HG03342 (cell line): ENCODE results near the gene GLB1L2.

Experiments
- ATAC-seq: cut with Tn5 transposase; IDR thresholded peaks from one replicate; pipeline ENCODE4 v1.9.1; 2021; ENCODE audit warnings: mild to moderate bottlenecking, moderate library complexity; ENCODE audit not compliant: unreplicated experiment

The GLB1L2 gene

GRCh38 chr11:134364261-134364660, 32.5 kb downstream of the GLB1L2 start:
- ATAC-seq = no peak

- no peak for ATAC-seq
Measured at GRCh38 chr11:134365011-134365925, 33.5 kb downstream of the GLB1L2 start.

DNA sequence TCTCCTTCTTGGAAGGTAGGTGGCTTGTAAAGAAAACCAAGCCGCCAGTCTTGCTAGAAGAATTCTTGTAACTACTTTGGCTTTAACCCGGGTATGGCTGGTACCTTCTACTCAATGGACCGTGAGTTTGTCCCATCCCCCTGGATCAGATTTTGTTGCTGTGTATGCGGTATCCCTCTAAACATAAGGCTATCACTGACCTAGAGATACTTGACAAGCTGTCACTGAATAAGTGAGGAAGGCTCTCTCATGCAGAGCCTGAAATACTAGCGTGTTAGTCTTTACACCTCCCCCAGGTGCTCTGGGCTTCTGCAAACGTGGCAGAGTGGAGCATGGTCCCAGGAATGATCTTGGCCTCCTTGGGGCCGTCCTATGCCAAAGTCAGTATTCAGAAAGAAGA, 34.5 kb downstream of the GLB1L2 start:
- ATAC-seq = no peak

DNA sequence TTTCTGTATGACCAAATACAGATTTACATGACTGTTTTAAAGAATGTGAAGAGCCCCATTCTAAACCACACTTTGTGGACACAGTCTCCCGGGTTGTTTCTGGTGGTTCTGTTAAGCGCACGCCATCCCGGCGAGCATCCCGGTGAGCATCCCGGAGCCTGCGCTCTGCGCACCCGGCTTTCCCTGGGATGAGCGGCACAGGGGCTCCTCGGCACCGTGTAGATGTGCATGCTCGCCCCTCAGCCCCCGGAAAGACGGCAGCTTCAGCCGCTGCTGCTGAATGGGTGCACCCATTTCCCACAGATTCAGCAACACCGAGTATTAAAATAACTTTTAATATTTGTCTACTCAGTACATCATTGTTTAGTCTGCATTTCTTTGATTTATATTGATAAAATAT, 36.0 kb downstream of the GLB1L2 start:
- no peak for ATAC-seq

DNA sequence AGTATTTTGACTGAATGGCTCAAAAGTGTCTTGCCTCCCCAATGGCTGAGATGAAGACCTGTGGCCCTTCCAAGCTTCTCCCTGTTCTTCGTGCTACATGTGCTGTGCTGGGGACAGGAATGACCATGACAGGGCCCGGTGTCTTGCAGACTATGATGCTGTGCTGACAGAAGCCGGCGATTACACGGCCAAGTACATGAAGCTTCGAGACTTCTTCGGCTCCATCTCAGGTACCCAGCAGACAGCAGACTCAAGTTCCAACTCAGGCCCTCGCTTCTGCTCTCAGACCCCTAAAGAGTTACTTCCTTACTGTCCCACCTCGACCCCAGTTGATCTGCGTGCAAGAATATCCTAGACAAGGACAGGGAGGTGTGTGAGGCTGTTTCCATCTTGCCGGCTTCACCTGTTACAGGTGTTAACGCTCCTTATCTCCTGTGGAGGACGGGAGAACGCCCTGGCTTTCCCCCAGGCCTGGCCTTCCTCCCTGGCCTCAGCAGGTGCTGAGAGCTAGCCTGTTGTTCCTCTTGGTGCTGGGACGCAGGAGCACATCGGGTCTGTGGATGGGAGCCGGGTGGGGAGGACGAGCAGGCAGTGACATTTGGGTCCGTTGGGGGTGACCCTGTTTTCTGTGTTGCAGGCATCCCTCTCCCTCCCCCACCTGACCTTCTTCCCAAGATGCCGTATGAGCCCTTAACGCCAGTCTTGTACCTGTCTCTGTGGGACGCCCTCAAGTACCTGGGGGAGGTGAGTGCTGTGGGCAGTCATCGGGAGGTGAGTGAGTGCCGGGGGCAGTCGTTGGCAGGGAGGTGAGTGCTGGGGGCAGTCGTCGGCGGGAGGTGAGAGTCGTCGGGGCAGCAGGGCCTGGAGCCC, 38.1 kb downstream of the GLB1L2 start:
- no peak for ATAC-seq

DNA sequence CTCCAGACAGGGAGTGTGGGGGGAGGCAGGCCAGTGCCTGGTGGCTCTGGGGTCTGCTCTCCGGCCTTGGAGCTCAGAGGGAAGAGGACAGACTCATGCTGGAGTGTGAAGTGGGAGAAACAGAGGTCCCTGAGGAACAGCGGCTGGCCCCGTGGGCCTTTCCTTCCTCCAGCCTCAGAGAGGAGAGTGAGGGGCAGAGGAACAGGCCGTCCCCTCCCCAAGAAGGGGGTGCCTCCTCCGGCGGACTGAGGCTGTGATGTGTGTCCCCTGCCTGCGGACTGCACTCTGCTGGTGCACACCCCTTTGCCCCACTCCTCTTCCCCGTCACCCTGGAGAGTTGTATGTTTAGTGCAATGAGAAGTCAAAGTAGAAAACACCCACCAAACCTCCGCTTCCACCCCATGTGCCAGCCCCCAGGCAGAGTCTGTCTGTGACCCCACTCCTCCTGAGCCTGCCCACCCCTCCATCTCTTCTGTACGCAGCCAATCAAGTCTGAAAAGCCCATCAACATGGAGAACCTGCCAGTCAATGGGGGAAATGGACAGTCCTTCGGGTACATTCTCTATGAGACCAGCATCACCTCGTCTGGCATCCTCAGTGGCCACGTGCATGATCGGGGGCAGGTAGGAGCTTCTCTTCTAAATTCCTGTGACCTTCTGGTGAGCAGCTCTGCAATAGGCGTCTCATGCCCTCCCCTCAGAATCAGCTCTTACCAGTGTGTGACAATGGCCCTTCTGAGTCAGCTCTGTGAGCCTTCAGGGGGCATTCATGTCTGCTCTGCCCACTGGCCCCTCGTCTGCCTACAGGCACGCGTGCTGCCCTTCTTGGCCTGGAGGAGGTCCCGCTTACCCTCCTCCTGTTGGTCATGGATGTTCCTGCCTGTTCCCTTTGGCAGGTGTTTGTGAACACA, 39.0 kb downstream of the GLB1L2 start:
- ATAC-seq = no peak

DNA sequence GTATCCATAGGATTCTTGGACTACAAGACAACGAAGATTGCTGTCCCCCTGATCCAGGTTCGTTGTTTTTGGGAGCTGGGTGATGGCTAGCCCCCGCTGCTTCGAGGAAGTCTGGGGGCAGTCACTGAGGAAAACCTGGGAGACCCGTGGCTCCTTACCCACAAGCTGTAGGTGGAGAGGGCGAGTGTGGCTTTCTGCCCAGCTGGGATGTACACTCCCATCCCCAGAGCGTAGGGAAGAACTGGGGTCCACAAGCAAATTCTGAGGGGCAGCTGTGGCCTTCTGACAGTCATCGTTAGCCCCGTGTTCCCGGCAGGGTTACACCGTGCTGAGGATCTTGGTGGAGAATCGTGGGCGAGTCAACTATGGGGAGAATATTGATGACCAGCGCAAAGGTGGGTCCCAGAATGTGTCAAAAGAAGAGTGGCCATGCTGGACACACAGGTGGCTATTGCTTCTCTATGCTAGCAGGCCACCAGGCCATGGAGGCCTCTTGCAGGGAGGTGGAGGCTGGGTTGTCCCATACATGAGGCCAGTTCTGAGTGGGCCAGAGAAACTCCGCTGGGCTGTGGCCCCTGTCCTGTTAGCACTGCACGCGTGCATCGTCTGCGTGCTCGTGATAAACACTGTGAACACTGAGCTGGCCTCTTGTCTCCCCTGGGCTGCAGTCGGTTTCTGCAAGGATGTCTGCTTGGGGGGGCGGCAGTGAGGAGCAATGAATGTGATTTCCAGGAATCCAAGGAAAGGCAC, 39.8 kb downstream of the GLB1L2 start:
- ATAC-seq = no peak

DNA sequence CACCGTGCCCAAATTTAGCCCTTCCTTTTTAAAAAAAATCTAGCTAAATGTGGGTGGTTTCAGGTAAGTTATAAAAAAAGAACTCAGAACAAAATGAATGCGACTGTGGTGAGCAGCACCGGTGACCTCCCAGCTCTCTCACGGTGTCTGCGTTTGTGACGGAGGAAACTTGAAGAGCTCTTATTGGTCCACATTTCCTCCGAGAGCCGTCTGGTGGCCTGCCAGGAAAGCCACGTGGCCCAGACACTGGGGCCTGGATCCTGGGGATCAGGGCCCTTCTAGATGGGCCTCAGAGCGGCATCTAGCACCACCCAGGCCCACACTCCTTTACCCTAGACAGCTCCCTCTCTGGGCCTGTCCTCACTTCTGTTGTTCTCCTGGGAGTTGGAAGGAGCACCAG, 40.7 kb downstream of the GLB1L2 start:
- ATAC-seq = no peak

GRCh38 chr11:134372961-134373360, 41.2 kb downstream of the GLB1L2 start:
- no peak for ATAC-seq

- no peak for ATAC-seq
Measured at GRCh38 chr11:134373591-134374052, 41.8 kb downstream of the GLB1L2 start.

- no peak for ATAC-seq
Measured at GRCh38 chr11:134374171-134374570, 42.4 kb downstream of the GLB1L2 start.

DNA sequence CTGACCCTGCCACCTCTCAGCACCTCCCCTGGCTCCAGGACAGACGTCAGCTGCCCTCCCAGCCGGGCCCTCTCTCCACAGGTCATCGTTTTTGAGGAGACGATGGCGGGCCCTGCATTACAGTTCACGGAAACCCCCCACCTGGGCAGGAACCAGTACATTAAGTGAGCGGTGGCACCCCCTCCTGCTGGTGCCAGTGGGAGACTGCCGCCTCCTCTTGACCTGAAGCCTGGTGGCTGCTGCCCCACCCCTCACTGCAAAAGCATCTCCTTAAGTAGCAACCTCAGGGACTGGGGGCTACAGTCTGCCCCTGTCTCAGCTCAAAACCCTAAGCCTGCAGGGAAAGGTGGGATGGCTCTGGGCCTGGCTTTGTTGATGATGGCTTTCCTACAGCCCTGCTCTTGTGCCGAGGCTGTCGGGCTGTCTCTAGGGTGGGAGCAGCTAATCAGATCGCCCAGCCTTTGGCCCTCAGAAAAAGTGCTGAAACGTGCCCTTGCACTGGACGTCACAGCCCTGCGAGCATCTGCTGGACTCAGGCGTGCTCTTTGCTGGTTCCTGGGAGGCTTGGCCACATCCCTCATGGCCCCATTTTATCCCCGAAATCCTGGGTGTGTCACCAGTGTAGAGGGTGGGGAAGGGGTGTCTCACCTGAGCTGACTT, 43.2 kb downstream of the GLB1L2 start:
- ATAC-seq = no peak

- ATAC-seq = no peak
Measured at GRCh38 chr11:134376150-134376921, 44.5 kb downstream of the GLB1L2 start.

DNA sequence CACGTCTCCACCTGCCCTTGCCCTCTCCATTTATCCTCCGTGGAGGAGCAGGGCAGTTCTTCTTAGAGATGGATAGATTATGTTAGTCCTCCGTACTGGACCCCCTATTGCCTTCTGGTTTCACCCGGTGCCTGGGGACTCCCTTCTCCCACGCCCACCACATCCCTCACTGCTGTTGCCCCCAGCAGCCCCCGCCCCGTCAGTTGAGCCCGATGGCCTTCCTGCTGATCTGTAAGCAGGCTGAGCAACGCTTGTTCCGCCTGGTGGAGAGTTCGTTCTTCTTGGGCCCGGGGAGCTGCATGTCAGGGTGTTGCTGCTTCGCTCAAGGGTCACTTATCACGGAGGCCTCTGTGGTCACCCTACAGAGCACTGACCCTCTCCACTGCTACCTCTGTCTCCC, 46.1 kb downstream of the GLB1L2 start:
- ATAC-seq = no peak

GRCh38 chr11:134379241-134379640, 47.5 kb downstream of the GLB1L2 start:
- ATAC-seq = no peak

- ATAC-seq = no peak
Measured at GRCh38 chr11:134380229-134380628, 48.4 kb downstream of the GLB1L2 start.

DNA sequence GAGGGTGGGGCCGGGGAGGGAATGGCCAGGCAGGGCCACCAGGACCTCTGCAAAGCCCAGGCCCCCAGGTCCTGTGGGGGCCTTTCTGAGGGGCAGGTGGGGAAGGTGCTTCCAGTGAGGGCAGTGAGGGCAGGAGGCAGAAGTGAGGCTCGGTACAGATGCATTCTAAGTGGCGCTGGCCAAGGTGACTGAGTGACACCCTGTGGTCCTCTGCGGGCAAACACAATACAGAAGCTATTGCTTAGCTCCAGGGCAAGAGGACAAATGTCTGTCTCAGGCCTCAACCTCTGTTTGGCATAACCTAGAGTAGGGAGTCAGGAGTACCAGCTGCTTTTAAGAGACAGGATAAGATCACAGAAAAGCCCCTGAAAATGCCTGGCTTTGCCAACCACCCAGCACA, 49.0 kb downstream of the GLB1L2 start:
- ATAC-seq = no peak

DNA sequence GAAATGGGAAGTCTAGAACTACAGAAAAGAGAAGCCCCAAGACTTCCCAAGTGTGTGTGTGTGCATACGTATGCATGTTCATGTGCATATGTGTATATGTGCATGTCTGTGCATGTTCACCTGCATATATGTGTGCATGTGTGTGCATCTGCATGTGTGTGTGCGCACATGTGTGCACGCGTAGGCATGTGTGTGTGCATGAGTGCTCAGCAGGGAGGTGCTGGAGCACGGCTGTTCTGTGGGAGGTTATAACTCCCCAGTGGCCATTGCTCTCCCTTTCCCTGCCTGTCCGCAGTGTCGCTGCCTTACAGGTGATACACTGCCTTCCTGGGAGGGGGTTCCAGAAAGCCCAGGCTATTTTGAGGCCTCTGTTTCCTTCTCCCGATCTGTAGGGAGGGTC, 50.5 kb downstream of the GLB1L2 start:
- no peak for ATAC-seq

GRCh38 chr11:134382830-134383229, 51.0 kb downstream of the GLB1L2 start:
- ATAC-seq = no peak
